DOHH2 (cell line): Measurements from ENCODE around the gene RASSF3.

ENCODE experiments used
- CTCF ChIP-seq: fragments of 200-600 bp; sonication (generic); IDR thresholded peaks from one replicate; pipeline ENCODE4 v1.5.1; 2014; ENCODE audit warnings: antibody characterized with exemption, mild to moderate bottlenecking, low read depth, low read length; ENCODE audit not compliant: poor library complexity, severe bottlenecking
- EZH2phosphoT487 ChIP-seq: fragments of 200-600 bp; sonication (generic); IDR thresholded peaks from 2 replicates; pipeline ENCODE4 v1.6.1; 2017; ENCODE audit warnings: borderline replicate concordance, mild to moderate bottlenecking, antibody characterized with exemption, low read length, moderate library complexity, mixed read lengths

- TF ChIP-seq CTCF (peak; percentile 43), EZH2phosphoT487 (no peak)
Observed at GRCh38 chr12:64678248-64678647, 68.0 kb downstream of the RASSF3 start.
